HG03103 (cell line): Measurements from ENCODE around the gene NCAM1.

Source experiments
- ATAC-seq: cut with Tn5 transposase; IDR thresholded peaks from one replicate; pipeline ENCODE4 v1.9.1; 2021; ENCODE audit warnings: low read depth; ENCODE audit not compliant: unreplicated experiment

NCAM1 gene

DNA sequence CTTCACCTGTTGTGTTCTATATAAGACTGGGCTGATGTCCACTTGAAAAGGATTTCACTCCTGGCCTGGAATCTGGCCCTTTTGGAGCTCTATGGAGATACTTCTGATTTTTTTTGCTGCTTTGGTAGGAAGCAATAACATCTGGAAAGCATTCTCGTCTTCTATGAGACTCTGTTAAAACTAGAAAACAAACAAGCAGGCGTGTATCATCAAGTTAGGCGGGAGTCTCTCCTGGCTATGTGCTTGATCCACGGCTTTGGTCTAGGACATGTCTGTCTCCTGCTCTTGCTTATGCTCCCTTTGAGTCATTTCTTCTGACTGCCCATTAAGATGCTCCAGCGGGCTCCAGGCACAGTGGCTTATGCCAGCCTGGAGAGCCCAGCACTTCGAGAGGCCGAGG, 231.8 kb downstream of the NCAM1 start:
- no peak for ATAC-seq

DNA sequence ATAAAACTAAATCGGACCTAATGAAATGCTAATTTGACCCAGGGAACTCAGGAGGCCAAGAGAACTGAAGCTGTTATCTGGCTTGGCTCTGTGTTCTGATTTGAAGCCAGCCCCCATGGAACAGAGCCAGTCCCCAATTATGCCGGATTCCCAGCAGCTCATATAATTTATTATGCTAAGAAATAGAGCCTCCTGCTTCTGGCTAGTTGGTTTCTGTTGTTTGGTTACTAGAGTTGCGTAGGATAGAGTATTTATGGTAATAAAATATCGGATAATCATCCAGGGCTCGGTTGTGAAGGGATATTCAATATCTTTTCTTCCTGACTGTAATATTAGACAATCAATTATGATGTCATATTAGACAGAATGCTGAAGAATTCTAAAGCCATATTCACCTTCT, 232.7 kb downstream of the NCAM1 start:
- ATAC-seq: no peak

DNA sequence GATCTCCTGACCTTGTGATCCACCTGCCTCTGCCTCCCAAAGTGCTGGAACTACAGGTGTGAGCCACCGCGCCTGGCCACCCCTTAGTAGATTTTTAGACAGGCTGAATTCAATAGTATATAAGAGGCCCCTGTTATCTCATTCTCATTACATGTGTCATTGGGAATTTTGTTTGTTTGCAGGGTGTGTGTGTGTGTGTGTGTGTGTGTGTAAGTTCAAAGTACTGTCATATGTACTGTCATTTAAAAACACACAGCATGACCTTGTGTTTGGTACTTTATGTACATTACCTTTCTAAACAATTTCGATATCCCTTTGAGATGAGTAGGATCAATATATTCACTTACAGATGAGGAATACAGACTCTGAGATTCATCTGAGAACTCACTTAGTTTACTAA, 234.5 kb downstream of the NCAM1 start:
- no peak for ATAC-seq

DNA sequence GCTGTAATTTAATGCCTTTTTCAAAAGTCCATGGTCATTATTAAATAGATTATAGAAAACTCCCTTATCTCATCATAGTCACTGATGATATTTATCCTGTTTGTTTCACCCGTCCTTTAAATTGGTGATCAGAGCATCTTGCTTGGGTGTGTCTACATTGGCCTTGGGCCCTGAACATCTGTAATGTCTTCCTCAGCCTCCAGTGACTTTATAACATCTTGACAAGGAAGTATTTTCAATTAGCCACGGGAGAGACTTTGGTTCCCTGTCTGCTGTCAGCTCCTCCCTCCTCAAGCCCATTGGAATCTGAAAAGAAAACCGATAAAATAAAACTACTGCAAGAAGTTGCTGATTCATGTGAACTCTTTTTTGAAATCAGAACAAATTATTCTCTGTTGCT, 236.2 kb downstream of the NCAM1 start:
- no peak for ATAC-seq

DNA sequence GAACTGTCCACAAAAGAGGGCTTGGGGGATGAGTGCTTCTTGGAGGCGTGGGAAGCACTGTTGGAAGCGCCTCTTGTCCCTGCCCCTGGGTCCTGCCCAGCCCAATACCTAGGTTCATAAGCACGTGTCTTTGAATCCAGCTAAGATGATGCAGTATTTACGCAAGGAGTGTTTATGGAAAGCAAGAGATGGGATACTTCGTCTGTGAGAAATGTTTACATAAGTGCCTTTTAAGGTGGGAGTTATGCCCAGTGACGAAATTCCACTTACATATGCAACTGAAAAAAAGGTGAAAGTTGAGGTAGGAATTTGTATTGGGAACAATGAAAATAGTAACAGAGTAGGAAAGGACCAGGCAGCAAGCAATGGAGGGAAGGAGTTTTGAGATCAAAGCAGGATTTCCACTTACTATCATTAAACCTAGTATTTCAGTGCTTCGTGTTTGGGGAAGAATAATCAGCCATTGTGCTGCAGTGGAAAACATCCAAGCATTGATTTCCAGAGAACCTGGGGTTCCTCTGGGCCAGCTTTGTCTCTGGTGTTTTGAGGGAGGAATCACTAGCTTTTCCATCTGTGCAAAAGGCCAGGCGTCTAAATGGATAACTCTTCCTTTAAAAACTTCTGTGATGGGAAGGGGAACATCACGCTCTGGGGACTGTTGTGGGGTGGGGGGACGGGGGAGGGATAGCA, 237.9 kb downstream of the NCAM1 start:
- no peak for ATAC-seq

DNA sequence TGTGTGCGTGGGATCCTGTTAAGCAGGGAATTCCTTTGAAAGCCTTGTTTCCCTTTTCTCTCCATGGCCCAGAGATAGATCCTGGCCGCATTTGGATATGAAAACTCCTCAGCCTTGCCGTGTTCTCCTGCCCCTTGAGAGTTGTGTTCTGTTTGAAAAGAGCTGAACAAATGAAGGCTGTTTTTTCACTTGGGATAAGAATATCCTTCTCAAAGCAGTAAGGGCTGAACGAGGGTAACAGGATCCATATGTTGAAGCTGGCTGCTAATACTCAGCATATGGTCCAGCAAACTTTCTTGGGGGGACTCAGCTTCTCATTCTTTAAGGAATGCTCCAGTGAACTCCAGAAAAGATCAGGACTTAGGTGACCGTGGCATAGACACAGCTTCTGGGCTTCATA, 238.6 kb downstream of the NCAM1 start:
- no peak for ATAC-seq

DNA sequence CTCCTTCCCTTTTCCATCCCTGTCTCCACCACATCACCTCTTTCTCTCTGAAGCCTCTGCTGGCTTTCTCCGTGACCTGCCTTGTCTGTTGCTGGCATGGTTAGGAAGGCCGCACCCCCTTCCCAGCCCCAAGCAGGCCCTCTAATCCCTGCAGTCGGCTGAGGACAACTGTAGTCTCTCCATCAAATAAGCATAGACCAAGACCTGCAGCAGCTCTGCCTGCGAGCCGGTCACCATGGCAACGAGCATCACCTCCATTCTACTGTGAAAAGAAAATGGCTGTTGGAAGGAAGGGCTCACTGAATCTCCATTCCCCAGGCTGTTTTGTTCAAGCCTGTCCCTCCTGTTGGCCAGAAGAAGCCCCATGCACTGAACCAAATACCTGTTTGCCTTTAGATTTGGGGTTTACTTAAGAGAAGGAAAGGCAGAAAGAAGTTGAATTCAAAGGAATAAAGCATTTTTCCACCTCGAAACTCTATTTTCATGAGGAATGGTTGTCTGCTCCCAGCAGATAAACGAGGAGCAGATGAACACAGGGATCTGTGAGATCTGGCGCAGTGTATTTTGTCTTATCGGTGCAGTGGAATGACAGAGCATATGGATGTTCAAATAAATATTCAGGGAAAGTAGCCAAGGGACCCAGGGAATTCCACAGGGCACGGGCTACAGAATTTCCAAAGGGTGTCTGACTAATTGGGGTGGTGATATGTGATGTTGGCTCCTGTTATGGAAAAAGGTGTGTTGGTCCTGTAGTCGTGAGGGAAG, 240.0 kb downstream of the NCAM1 start:
- no peak for ATAC-seq

DNA sequence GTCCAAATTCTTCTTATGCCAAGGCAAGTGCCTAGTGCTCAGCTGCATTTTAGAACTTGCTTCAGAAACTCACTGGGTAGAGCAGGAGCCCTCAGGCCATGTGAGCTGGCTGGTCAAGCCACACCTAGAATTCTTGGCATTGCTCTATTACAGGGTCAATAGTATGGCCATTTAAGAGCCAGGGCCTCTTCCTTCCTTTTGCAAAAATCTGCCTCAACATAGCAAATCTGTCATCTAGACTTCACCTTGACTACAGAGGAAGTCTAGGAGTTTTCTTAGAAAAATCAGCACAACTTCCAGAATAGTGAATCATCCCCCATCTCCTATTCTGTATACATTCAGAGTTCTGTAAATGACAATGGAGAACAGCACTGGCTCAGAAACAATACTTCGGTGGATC, 241.2 kb downstream of the NCAM1 start:
- ATAC-seq: no peak

DNA sequence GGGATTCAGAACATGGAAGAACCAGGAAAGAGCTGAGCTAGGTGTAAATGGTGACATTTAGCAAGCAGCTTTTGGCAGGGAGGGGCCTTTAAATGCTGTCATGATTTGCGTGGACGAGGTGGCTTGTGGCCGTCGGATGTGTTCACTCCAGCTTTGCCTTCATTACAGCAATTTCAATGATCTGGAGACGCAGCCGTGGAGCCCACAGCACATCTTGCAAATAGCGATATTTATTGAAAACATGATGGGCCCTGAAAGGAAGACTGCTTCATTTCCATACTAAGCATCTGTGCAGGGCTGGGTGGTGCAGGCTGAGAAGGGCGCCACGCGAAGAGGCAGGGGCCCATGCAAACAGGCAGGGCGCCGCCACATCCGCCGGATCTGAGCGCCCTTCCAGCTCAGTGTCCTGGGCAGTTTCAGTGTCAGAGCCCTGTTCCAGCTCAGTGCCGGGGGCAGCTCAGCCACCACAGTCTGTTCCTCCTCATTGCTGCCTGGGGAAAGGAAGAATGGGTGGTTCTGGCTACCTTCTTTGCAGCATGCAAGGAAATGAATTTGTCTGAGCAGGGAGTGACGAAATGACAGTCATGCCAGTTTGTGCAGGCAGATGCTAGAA, 242.0 kb downstream of the NCAM1 start:
- ATAC-seq: no peak

DNA sequence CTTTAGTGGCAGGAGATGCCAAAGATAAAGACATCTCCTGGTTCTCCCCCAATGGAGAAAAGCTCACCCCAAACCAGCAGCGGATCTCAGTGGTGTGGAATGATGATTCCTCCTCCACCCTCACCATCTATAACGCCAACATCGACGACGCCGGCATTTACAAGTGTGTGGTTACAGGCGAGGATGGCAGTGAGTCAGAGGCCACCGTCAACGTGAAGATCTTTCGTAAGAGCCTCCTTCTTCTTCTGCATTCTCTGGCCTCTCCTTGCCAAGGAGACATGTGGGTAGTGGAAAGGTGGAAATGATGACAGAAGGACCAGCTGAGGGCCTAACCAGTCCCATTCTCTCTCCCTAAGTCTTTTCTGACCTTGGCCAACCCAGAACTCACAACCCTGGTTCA, 243.1 kb downstream of the NCAM1 start:
- no peak for ATAC-seq

DNA sequence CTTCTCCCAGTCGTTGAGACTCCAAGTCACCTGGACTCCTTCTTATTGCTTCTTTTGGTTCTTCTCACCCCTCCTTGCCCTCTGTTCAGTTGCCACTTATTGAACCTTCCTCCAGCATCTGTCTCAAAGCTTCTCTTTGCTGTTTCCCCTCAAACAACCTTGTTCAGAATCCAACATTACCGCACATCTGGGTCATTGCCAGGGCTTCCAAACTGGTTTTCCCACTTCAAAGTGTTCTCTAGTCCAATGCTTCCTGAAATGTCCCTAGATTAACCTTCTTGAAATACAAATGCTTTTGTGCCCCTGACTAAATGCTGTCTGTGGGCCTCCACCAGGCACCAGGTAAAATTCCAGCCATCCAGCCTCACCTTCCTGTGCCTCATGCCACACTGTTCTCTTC, 252.3 kb downstream of the NCAM1 start:
- ATAC-seq: no peak

DNA sequence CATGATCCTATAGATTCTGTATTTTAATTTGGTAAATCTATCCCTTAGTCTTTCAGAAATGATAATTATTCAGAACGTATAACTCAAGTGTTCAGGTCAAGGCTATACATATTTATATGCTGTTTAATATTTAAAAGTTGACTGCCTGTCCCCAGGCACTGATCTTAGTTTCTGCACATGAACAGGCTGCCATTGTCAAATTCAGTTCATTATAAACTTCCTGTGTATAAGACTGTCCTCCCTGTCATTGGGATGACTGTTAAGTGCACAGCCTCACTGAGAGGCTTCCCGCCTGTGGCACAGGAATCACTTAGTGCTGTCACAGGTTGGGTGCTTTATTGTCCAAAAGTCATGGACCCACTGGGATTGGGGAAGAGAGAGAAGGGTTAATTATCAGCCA, 261.0 kb downstream of the NCAM1 start:
- no peak for ATAC-seq

DNA sequence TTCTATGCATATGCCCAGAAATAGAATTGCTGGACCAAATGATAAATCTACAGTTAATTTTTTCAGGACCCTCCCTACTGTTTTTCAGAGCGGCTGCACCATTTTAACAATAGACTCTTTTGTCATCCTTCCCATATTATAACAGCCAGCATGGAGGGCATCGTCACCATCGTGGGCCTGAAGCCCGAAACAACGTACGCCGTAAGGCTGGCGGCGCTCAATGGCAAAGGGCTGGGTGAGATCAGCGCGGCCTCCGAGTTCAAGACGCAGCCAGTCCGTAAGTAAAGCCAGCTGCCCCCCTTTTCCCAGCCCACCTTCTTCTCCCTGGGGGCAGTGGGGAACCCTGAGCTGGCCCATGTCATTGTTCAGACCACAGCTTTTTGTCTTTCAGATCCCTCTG, 273.7 kb downstream of the NCAM1 start:
- ATAC-seq: no peak

DNA sequence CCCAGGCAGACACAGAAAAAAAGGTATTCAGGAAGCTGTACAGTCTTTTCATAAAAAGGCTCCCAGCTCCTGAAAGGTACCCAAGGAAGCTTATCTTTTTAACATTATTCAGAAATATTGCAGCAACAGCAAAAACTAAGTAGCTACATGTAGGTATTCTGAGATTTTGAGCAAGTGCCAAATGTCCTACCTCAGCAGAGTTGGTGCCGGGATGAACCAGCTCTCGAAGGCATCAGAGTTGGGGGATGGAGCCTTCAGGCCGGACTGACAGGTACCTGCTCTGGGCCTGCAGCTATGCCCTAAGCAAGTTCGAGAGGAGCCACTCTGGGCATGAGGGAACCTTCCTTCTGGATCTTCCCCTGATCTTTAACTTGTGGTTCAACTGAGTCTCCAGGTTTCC, 276.0 kb downstream of the NCAM1 start:
- ATAC-seq: no peak

DNA sequence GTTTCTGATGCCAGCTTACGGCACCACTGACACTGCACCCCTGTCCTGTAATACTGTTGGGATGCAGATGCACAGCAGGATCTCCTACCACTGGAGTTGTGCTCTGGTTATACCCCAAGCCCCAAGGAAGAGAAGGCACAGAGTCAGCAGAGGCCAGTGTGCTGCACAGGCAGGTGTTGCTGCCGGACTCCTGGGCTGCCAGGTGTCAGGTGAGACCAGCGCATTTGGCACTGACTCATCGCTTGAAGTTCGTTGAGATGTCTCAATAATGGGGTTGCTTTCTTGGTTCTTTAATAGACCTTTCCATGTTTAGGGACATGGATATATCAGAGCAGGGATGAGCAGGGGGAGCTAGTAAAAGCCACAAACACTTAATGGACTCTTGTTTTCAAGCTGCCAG, 277.5 kb downstream of the NCAM1 start:
- no peak for ATAC-seq

DNA sequence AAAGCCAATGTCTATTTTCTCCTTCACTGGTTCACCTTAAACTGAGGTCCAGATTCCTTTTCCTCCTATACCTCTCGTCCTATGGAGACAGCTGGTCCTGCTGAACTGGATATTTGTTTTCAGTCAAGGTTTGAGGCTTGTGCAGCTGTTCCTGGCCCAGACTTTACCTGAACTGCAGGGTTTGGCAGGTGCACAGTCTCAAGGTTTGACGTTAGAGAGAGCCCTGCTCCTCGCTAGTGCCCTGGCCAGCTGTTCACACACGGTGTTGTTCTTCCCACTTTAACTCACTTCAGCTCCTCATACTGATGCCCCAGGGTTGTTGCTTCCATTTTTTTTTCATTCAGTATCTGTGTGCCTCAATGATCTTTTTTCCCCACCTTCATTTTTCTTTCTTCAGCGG, 279.2 kb downstream of the NCAM1 start:
- ATAC-seq: no peak

DNA sequence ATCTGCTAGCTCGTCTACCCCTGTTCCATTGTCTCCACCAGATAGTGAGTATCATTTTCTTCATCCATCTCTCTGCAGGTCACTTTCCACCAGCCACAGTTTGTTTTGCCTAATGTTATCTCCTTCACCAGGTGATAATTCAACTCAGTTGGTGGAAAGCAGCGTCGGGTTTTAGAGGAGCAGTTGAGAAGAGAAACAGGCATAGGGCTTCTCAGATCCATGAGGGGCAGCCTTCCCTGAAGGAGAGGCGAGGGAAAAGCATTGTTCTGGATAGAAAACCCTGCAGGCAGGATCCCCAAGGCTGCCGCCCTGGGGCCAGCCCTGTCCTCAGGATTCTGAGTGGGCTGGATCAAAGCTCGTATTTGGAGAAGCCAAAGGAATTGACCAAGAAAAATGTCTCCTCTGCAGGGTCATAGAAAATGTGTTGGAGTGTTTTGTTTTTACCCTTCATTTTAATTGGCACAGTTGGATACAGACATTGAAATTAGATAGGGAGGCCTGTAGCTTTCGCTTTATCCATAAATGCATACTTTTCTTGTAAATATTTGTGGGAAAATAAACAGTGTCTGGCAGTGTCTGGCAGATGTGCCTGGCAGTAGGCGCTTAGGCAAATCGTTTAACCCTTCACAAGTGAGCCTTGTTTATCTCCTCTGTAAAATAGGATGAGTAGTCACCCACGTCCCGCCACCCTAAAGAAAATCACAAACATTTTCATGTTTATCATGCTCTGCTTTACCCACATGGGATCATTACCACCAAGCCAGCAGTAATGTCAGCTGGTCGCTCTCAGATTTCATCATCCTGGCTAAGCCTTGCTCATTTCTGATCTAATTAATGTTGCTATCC, 279.8 kb downstream of the NCAM1 start:
- ATAC-seq: no peak

DNA sequence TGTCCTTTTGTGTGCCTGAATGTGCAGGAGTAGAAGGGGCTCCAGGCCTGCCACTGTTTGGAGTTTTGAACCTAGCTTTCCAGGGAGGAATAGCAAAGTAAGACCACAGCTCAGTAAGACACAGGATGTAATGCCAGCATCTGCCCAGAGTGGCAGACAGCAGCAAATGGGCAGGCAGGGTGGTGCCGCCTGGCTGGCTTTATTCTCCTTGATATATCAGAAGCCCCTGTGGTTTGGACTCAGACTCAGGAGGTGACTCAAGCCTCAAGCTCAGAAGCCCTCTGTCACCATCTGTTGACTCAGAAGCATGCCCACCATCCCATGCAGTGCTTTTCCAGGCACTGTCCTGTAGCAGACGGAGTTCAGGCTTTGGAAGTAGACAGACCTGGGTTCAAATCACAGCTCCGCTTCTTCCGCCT, 280.4 kb downstream of the NCAM1 start:
- no peak for ATAC-seq

DNA sequence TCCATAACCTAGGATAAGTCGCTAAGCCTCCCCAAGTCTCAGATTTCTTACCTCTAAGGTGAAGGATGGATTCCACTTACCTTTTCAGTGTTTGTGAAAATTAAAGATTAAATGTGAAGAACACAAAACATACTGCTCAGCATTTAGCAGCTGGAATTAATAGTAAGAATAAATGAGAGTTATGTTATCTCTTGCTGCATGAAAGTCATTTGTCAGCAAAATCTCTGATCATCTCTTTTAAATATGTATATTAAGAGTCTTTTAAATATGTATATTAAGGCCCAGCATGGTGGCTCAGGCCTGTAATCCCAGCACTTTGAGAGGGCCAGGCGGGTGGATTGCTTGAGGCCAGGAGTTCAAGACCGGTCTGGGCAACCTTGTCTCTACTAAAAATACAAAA, 280.8 kb downstream of the NCAM1 start:
- no peak for ATAC-seq

DNA sequence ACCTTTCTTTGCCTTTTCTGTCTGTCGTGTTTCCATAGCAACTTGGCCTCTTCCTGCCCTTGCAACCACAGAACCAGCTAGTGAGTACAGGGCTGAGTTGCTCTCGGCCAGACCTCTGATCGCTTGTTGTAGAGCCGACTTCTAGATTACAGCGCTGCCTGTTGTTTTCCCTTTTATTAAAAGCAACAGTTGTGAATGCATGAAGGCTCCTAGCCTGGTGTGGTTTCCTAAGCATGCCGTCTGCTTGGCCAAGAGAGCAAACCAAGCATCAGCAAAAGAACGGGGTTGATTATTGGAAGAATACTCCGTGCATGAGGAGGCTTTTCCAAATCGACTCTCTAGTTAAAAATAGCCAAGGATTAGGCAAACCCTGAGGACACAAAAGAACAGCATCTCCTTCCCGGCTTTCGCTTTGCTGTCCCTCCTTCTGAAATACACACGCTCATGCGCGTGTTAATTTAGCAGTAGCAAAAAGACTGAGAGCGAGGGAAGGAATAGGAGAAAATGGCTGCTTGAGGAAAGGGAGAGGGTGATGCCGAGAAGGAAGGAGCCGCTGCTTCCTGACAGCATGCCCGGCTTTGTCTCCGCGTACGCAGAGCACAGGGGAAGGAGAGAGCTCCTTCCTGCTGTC, 281.7 kb downstream of the NCAM1 start:
- ATAC-seq: no peak

DNA sequence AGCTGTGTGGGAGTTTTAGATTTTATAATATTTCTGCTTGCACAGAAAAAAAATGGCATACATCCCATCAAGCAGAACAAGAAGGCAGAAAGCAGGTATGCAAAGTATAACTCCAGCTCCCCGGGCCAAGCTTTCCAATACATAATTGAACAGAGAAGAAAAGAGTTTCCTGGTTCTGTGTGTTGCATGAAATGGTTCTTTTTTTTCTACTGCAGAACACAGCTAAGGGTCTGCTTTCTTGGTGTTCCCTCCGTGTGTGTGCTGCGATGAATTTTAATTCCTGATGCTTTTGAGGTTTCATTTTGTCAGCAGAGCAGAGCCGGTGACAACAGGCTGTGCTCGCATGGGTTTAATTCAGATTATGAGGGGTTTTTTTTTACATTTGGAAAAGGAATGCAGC, 282.5 kb downstream of the NCAM1 start:
- ATAC-seq: no peak
